ENCODE results near the gene ELAC2. TPM values are rescaled to one million over a fixed set of nuclear protein-coding genes. Genes with fewer than 3 reads are reported as not detected.

The ELAC2 gene
- total RNA-seq, 1 experiment from 2014 or later = 63.7 TPM

DNA sequence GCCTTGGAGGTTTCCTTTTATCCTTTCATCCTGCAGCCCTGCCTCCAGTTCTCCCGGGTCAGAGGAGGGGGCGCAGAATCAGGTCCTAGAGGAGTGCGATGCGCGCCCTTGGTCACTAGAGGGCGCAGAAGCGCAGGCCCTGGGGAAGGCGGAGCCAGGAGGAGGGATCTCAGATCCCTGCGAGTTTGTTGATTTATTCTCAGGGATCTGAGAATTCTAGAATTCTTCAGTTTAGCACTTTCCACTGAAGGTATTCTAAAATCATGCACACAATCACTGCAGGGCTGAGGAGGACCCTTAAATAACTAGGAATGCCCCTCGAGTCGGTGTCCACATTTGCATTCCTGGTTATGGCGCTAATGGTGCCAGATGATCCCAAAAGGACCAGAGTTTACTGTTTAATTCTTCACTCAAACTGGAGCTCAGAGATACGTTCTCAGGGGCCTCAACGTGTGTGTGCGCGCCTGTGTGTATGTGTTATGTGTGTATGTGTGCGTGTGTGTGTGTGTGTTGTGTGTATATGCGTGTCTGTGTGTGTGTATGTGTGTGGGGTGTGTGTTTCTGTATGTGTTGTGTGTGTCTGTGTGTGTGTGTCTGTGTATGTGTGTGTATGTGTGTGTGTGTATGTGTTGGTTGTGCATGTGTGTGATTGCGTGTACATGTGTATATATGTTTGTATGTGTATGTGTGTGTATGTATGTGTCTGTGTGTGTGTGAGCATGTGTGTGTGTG lies 6.9 kb upstream of the ELAC2 start:
- in situ Hi-C loops (cut with HindIII; ENCODE audit: low pct_unique_long_range_greater_than_20kb, low sequenced_read_pairs) = no loop called here
- peak; percentile 55 for DNase-seq (ENCODE audit: low read depth)

DNA sequence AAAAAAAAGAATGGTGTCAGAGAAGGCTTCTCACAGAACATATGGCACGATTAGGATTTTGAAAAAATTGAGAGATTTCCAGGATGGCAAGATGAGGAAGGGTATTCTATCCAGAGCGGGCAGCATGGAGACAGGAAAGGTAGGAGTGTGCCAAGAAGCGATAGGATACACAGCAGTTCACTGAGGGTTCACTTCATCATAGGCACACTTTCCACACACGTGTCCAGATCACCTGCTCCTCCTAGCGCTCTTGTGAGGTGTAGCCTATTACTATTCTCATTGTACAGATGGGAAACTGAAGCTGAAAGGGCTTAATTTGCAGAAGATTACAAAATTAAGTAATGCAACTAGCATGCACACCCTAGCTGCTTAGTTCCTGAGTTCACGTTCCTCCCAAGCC lies 6.2 kb upstream of the ELAC2 start:
- DNase-seq (ENCODE audit: low read depth) = no peak
- in situ Hi-C loops (cut with HindIII; ENCODE audit: low pct_unique_long_range_greater_than_20kb, low sequenced_read_pairs) = no loop called here

DNA sequence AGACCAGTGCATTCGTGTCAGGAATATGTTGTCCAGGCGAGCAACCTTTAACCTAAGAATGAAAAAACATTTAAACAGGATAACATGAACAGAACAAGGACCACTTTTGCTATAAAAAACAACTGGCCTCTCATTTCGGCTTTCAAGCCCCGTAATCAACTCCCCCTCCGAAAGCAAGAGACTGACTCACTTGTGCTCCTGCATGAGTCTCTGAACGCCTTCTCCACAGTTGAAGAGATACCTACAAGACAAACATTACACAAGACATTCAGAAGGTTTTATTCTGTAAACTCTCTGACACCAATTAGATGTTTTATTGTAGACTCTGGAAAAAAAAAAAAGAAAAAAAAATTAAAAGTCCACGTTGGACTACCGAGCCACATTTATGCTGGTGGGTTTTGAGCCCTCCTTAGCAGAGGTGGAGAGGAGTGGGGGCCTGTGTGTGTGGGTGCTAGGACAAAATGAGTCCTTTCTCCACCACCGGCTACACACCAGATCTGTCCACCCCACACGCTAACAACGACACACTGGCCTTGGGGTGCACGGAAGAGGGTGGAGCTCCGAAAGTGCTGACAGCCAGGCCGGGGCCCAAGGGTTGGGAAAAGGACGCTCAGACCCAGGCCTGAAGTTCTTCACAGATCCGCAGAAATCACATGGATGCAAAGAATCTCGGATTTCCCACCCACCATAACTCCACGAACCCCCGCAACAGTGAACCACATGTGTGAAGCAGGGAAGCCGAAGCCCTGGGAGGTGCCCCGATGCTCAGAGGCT lies 759 bp downstream of the ELAC2 start:
- DNase-seq (ENCODE audit: low read depth) = no peak
- in situ Hi-C loops (cut with HindIII; ENCODE audit: low pct_unique_long_range_greater_than_20kb, low sequenced_read_pairs) = no loop called here

DNA sequence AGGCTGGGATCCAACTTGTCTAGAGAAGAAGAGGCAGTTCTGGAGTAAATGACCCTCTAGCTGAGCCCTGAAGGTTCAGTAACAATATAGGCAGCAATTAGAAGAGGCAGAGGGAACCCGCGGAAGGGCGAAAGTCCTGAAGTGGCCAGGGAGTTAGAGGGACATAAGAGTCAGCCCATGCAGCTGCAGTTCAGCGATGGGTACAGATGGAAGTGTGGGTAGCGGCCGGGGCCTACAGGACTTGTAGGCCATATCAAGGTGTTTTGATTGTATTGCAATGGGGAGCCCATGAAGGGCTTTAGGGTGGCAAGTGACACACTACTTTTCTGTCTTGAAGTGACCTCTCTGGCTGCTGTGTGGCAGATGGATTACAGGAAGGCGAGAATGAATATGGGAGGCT lies 3.0 kb downstream of the ELAC2 start:
- DNase-seq (ENCODE audit: low read depth) = no peak
- in situ Hi-C loops (cut with HindIII; ENCODE audit: low pct_unique_long_range_greater_than_20kb, low sequenced_read_pairs) = no loop called here

DNA sequence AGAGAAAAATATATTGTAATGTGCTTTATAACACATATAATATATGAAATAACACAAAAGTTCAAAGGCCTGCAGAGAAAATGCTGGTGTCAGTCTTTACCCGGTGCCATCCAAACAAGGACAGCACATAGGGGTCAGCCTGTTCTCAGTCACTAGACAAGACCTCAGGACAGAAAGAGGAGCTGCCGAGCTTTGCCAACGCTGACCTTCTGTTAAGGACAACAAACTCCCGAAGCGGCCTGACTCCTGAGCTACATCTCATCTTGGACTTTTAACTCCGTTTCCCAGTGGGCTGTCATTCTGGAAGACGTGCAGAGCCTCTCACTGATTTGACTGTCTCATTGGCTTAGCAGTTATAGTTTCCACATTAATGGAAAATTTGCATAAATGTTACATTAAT lies 6.9 kb downstream of the ELAC2 start:
- no peak for DNase-seq (ENCODE audit: low read depth)
- in situ Hi-C loops (cut with HindIII; ENCODE audit: low pct_unique_long_range_greater_than_20kb, low sequenced_read_pairs) = no loop called here

DNA sequence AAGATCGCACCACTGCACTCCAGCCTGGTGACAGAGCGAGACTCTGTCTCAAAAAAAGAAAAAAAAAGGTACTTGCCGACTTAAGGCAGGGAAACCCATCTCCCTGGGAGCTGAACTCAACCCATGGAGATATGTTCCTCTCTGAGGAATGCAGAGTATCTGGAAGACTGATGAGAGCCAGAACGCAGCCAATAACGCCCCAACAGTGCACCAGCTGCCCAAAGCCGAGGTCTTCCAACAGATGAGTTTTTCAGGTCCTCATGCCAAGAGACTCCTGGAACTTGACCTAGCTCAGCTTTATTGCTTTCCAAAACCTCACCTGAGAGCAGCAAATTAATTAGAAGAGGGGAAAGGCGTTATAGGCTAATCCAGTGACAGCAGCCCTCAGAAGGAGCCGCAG lies 9.4 kb downstream of the ELAC2 start:
- in situ Hi-C loops (cut with HindIII; ENCODE audit: low pct_unique_long_range_greater_than_20kb, low sequenced_read_pairs) = no loop called here
- no peak for DNase-seq (ENCODE audit: low read depth)

DNA sequence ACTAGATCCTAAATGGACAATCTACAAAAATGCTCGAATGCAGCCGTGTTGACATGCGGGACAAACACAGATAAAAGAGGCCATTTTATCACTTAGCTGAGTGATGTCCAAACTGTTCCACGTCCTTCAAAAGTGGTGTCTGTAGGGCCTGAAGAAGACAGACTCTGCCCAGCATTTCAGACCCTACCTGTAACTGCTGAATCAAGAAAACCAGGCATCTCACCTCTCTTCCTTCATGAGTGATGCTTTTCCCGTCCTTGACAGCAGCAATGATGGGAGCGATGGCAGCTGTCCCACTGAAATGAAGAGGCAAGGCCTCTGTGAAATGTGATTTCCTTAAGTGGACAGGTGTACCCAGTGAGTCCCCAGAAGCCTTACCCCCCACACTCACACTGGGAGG lies 12.3 kb downstream of the ELAC2 start:
- in situ Hi-C loops (cut with HindIII; ENCODE audit: low pct_unique_long_range_greater_than_20kb, low sequenced_read_pairs) = no loop called here
- no peak for DNase-seq (ENCODE audit: low read depth)

DNA sequence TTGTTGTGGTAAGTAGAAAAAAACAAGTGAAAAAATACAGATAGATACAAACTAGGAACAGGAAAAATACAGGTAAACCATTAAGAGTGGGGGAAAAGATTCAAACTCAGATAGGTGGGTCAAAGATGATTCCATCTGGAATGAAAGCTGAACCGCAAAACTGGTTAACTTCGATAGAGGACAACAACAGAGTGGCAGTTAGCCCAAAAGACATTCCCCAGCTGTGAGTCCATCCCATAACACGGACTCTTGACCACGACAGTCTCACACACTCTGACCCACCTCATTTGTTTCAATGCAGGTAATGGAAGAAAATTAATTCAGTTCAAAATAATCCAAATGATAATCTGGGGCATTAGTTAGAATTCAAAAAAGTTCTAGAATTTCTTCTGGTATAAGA lies 13.5 kb downstream of the ELAC2 start:
- no peak for DNase-seq (ENCODE audit: low read depth)
- in situ Hi-C loops (cut with HindIII; ENCODE audit: low pct_unique_long_range_greater_than_20kb, low sequenced_read_pairs) = no loop called here

DNA sequence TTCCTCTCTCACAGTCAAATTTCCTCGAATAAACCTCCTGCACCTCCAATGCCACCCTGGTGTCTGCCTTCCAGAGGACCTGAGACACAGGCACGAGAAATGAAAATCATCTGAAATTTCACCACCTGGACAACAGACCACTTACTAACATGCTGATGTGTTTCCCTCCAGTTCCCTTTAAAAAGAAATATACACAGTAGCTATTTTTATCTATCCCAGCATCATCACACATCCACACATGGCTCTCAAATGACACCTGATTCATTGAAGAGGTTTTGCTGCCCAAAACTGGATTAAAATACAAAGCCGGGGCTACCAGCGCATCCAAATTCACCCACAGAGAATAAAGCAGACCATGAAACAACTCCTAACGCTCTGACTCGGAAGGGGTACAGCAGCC lies 13.9 kb downstream of the ELAC2 start:
- in situ Hi-C loops (cut with HindIII; ENCODE audit: low pct_unique_long_range_greater_than_20kb, low sequenced_read_pairs) = no loop called here
- DNase-seq (ENCODE audit: low read depth) = no peak

DNA sequence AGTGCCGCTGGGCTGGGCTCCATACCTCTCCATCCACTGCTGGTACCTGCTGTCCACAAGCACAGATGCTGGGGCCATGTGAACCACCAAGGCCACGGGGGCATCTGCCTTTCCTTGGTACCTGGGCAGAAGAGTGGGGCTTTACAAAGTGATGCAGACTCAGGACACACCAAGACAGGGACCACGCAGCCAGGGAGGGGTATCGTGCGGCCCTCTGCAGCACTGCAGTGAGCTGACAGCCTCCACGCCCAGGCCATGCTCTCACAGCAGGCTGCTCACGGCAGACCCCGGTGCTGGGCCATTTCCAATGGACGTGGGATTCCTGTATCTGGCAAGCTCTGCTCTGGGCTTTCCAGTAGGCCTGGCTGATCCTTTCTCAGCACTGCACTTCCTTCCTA lies 14.4 kb downstream of the ELAC2 start:
- no peak for DNase-seq (ENCODE audit: low read depth)
- in situ Hi-C loops (cut with HindIII; ENCODE audit: low pct_unique_long_range_greater_than_20kb, low sequenced_read_pairs) = no loop called here

DNA sequence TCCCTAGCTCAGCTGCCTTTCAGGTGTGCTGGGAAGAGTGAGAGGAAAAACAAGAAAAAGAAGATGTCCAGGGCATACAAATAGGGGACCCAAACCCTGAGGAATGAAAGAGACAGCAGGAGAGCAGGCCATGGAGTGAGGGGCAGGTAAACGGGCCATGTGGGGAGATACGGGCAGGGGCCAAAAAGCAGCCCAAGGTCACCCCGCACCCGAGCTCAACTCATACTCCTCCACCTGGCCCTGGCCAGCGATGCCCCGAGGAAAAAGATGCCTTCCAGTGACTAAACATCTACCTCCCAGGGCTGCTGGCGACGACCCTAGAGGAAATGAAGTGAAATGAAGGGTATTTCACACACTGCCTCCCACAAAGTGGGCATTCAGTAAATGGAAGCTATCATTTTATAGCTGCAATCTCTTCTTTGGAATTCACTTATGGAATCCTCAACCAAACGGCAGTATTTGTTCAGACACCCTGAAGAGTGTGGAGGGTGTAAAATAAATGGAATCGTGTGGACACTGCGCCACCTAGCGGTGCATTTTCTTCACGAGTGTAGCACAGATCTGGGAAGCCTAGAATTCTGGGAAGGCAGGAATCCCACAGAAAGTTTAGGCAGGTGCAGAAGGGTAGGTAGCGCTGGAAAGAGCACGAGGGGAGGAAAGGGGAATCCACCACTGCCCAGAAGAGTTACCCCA lies 14.9 kb downstream of the ELAC2 start:
- DNase-seq (ENCODE audit: low read depth) = peak; percentile 40

DNA sequence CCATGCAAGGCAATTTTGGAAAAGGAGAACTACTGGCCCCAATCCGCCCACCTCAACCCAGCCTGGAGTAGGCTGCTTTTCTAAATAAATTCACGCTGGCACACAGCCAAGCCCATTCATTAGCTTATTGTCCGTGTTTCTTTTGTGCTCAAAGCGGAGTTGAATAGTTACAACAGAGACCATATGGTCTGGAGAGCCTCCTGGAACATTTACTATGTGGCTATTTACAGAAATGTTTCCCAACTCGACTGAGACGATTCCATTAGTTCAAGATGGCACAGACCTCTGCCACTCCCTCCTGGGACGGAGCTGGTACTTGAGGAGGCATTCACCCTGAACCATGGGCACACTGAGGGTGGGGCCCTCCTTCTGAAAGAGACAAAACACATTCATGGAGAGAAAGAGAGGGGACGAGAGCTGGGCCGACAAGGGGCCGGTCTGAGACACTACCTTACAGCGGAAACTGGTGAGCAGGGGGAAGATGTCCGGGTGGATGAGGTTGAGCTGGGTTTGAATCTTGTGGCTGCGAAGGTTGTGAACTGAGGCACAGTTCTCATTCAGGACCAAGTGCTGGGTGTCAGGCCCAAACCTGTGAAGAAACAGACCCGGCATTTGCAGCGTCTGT lies 15.7 kb downstream of the ELAC2 start:
- in situ Hi-C loops (cut with HindIII; ENCODE audit: low pct_unique_long_range_greater_than_20kb, low sequenced_read_pairs) = no loop called here
- DNase-seq (ENCODE audit: low read depth) = no peak

More for the DNA sequence above, 14.9 kb downstream of the ELAC2 start:
- in situ Hi-C loops (cut with HindIII; ENCODE audit: low pct_unique_long_range_greater_than_20kb, low sequenced_read_pairs) = no loop called here

DNA sequence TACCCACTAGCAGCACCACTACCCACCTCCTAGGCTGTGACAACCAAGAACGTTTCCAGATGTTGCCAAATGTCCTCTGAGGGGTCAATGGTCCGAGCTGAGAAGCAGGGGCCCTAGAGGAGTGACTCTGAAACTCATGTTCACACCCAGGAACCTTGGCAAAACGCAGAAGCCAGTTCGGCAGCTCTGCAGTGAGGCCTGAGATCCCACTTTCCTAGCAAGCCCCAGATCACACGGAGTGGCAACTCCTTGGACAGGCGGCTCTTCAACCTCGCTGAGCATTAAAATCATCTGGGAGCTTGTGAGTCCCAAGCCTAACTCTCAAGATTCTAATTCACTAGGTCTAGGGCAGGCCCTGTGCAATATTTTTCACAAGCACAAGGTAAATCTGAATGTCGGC lies 17.3 kb downstream of the ELAC2 start:
- no peak for DNase-seq (ENCODE audit: low read depth)
- in situ Hi-C loops (cut with HindIII; ENCODE audit: low pct_unique_long_range_greater_than_20kb, low sequenced_read_pairs) = no loop called here

DNA sequence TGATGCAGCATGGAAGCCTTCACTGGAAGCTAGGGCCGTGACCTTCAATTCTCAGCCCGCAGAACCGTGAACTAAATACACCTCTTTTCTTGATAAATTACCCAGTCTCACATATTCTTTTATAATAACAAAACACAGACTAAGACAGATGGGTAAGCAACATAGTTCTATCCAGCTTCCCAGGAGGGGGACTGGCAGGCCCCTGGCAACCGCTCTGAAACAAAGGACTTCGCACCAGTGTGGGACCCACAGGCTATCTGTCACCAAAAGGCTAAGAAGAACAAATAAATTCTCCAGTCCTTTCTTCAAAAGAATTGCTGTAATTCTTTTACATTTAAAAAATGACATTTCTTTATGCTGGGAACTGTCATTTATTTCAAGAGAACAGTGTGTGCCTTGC lies 19.0 kb downstream of the ELAC2 start:
- no peak for DNase-seq (ENCODE audit: low read depth)
- in situ Hi-C loops (cut with HindIII; ENCODE audit: low pct_unique_long_range_greater_than_20kb, low sequenced_read_pairs) = no loop called here

DNA sequence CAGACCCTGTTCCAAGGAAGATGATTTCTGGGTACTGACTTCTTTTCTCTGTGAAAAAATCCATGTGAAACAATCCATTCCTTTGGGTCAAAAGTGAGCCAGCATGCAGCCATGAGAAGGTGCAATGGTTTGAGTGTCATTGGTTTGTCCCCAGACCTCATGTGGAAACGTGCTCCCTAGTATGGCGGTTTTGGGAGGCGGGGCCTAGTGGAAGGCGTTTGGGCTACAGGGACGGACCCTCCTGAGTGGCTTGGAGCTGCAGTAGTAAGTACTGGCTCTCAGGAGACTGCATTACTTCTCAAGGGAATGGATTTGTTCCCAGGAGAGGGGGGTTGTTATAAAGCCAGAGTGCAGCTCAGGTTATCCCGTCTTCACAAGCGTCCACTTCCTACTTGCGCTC lies 19.4 kb downstream of the ELAC2 start:
- no peak for DNase-seq (ENCODE audit: low read depth)
- in situ Hi-C loops (cut with HindIII; ENCODE audit: low pct_unique_long_range_greater_than_20kb, low sequenced_read_pairs) = no loop called here

DNA sequence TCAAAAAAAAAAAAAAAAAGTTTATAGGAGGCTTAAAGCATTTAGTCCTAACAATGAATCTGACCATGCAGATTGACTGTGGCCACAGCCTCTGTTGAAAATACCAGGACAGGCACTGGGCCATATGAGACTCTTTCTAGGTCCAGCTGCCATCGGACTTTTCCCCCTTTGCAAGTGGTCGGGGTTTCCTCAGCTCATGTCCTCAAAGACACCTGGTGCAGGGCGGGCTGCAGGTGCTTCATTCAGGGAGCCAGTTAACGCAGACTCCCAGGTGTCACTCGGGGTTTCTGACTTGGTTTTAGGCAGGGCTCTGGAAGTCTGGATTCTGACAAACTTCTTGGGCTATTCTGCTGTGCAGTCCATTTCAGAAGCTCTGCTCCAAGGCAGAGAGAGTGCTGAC lies 20.9 kb downstream of the ELAC2 start:
- DNase-seq (ENCODE audit: low read depth) = no peak
- in situ Hi-C loops (cut with HindIII; ENCODE audit: low pct_unique_long_range_greater_than_20kb, low sequenced_read_pairs) = no loop called here

DNA sequence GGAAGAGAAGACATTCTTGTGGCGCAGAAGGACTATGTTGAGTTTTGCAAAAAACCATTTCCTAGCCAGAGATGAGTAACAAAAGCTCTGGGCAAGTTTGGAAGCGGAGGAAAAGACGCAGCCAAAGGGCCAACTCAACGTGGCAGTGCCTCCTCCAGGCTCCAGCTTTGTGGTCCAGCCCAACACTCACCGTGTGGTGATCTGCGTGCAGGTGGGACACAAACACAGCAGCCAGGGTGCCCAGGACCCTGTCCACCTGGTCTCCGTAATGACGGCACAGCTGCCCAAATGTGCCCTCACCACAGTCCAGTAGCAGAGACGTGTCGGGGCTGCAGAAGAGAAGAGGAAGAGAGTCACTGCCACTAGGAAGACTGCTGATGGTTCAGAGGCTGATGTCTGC lies 21.5 kb downstream of the ELAC2 start:
- no peak for DNase-seq (ENCODE audit: low read depth)
- in situ Hi-C loops (cut with HindIII; ENCODE audit: low pct_unique_long_range_greater_than_20kb, low sequenced_read_pairs) = no loop called here

DNA sequence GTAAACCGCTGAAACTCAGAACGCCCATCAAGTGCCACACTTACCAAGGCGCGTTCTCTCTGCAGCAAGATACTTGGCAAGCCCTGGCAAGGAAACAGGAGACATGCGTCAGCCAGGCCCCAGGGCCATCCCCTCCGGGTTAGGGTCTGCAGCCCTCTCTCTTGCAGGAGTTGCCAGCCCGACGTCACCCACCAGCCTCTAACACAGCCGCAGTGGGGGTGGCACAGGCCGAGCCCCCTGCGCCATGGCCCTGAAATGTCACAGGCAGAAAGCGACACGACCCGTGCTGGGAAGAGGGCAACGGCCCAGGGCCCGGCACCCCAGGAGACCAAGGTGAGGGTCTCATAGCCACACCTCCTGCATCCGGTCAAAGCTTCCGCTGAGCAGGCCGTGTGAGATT lies 21.9 kb downstream of the ELAC2 start:
- no peak for DNase-seq (ENCODE audit: low read depth)
- in situ Hi-C loops (cut with HindIII; ENCODE audit: low pct_unique_long_range_greater_than_20kb, low sequenced_read_pairs) = no loop called here
